GM12878 (cell line): Measurements from ENCODE around the gene ZBTB38. TPM values are rescaled to one million over a fixed set of nuclear protein-coding genes. Genes with fewer than 3 reads are reported as not detected.

ENCODE experiments used
- ASH2L ChIP-seq: fragments of 300-600, 200-600 bp; sonication (generic); IDR thresholded peaks from 2 replicates; pipeline ENCODE4 v1.6.1; 2017; ENCODE audit warnings: low read depth, mild to moderate bottlenecking, borderline replicate concordance
- BRCA1 ChIP-seq: IDR thresholded peaks from 2 replicates; pipeline ENCODE4 v1.6.1; 2011; ENCODE audit warnings: low read depth, low read length, improper control_type of control experiment
- IKZF2 ChIP-seq, 2 experiments: fragments of 450-650 bp; IDR thresholded peaks; 2 replicates each; pipeline ENCODE4 v1.6.1; 2017; ENCODE audit warnings: mild to moderate bottlenecking in 2 of 2, moderate library complexity in 2 of 2
- IRF3 ChIP-seq: fragments of 450-650 bp; IDR thresholded peaks from 2 replicates; pipeline ENCODE4 v1.6.1; 2014; ENCODE audit warnings: mild to moderate bottlenecking
- MEF2B ChIP-seq: fragments of 450-650 bp; IDR thresholded peaks from 2 replicates; pipeline ENCODE4 v1.6.1; 2018; ENCODE audit warnings: mild to moderate bottlenecking, moderate library complexity; ENCODE audit not compliant: partially characterized antibody, poor library complexity, severe bottlenecking
- MYB ChIP-seq: fragments of 150-350 bp; IDR thresholded peaks from 2 replicates; pipeline ENCODE4 v1.6.1; 2014; ENCODE audit warnings: mild to moderate bottlenecking, low read depth, low read length, borderline replicate concordance
- RFX5 ChIP-seq: IDR thresholded peaks from 2 replicates; pipeline ENCODE4 v1.6.1; 2011; ENCODE audit warnings: low read depth, low read length, improper control_type of control experiment
- SREBF1 ChIP-seq: IDR thresholded peaks from 2 replicates; pipeline ENCODE4 v1.6.1; 2012; ENCODE audit warnings: mild to moderate bottlenecking, low read length
- ZNF217 ChIP-seq: fragments of 450-650 bp; IDR thresholded peaks from 2 replicates; pipeline ENCODE4 v1.6.1; 2017; ENCODE audit warnings: antibody characterized with exemption, mild to moderate bottlenecking
- ZSCAN29 ChIP-seq: fragments of 450-650 bp; IDR thresholded peaks from 2 replicates; pipeline ENCODE4 v1.6.1; 2017; ENCODE audit warnings: mild to moderate bottlenecking, moderate library complexity
- polyA plus RNA-seq, 11 experiments: library from polyadenylated mRNA; depleted of rRNA in 4 of 11; unstranded in 6 of 11; stranded (reverse) in 5 of 11; fragments of >200 nt; fragmentation: Nextera tagmentation in 4 of 11; fragmentation: Illumina TruSeq in 1 of 11; extraction: Ambion mirVana in 4 of 11; extraction: Trizol in 1 of 11; gene quantifications; 1 replicate in 1 of 11; 2 replicates in 10 of 11; pipeline versions ENCODE4 v1.2.1 to v1.2.3, GENCODE V29; 2011 to 2016; ENCODE audit warnings: inconsistent platforms in 2 of 11, missing spikeins in 2 of 11, low read depth in 1 of 11
- total RNA-seq, 4 experiments: library from RNA; depleted of rRNA in 3 of 4; stranded (reverse); fragments of >200 nt in 3 of 4; fragmentation: Illumina TruSeq in 1 of 4; extraction: Trizol in 1 of 4; gene quantifications; 2 replicates each; pipeline versions ENCODE4 v1.2.1 to v1.2.3, GENCODE V29; 2013 to 2021
- TF ChIP-seq, protein P1 (sequence below): IDR thresholded peaks from 2 replicates; pipeline ENCODE4 v1.6.1; 2012; ENCODE audit warnings: improper control_type of control experiment, low read depth, low read length; ENCODE audit not compliant: insufficient replicate concordance
- TF ChIP-seq, protein P2 (sequence below): fragments of 450-650 bp; formaldehyde crosslinking; IDR thresholded peaks from 2 replicates; pipeline ENCODE4 v1.4.0; 2020; ENCODE audit warnings: mild to moderate bottlenecking, moderate library complexity
- TF ChIP-seq, protein P3 (sequence below): fragments of 150-350 bp; IDR thresholded peaks from 2 replicates; pipeline ENCODE4 v1.6.1; 2014; ENCODE audit warnings: mild to moderate bottlenecking, low read depth, low read length

The ZBTB38 gene
- total and polyA plus RNA-seq, 10 of the 15 experiments (the other 5 are each of a cell fraction or from before 2014, with no cell fraction given): 34.2 to 115 (median 88.6) TPM

DNA sequence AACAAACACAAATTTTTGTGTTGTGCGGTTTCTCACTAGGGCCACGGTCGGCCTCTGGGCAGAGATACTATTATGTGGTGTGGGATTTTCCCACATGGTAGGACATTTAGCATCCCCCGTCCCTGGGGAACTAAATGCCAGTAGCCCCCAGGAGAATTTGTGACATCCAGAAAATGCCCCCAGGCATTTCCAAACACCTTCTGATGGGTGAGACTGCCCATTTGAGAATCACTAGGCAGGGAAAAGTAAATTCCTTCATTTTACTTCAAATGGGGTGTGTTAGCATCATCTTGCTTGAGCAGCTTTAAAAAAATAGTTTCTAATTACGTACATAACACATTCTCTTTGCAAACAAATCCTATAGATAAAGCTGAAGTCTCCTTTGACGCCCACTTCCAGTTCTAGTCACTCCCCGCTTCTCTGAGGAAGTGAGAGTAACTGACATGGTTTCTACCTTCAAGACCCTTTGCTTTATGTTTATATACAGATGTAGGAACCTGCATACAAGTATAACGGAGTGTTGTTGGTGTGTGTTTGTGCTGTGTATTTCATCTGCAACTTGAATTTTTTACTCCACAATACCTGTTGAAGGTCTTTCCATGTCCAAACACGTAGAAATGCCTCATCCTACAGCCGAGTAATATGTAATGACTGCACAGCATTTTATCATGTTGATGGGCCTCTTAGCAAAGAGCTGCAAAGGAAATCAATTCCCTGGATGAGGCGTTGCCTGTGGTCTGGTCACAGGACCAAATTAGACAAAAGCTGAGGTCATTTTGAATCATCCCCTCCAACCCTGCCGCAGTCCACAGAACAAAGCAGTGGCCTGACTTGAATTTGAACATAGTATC is 31.4 kb upstream of the ZBTB38 start (continued):
- TF ChIP-seq, protein P1, sequence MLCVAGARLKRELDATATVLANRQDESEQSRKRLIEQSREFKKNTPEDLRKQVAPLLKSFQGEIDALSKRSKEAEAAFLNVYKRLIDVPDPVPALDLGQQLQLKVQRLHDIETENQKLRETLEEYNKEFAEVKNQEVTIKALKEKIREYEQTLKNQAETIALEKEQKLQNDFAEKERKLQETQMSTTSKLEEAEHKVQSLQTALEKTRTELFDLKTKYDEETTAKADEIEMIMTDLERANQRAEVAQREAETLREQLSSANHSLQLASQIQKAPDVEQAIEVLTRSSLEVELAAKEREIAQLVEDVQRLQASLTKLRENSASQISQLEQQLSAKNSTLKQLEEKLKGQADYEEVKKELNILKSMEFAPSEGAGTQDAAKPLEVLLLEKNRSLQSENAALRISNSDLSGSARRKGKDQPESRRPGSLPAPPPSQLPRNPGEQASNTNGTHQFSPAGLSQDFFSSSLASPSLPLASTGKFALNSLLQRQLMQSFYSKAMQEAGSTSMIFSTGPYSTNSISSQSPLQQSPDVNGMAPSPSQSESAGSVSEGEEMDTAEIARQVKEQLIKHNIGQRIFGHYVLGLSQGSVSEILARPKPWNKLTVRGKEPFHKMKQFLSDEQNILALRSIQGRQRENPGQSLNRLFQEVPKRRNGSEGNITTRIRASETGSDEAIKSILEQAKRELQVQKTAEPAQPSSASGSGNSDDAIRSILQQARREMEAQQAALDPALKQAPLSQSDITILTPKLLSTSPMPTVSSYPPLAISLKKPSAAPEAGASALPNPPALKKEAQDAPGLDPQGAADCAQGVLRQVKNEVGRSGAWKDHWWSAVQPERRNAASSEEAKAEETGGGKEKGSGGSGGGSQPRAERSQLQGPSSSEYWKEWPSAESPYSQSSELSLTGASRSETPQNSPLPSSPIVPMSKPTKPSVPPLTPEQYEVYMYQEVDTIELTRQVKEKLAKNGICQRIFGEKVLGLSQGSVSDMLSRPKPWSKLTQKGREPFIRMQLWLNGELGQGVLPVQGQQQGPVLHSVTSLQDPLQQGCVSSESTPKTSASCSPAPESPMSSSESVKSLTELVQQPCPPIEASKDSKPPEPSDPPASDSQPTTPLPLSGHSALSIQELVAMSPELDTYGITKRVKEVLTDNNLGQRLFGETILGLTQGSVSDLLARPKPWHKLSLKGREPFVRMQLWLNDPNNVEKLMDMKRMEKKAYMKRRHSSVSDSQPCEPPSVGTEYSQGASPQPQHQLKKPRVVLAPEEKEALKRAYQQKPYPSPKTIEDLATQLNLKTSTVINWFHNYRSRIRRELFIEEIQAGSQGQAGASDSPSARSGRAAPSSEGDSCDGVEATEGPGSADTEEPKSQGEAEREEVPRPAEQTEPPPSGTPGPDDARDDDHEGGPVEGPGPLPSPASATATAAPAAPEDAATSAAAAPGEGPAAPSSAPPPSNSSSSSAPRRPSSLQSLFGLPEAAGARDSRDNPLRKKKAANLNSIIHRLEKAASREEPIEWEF: peak; percentile 73
- TF ChIP-seq IKZF2 (IDR thresholded peaks at IDR 0.05) (peak; percentile 95), BRCA1 (no peak), ZNF217 (0 out of 2 replicates have a peak, but pooled peaks have one; percentile 8), ZSCAN29 (no peak), MEF2B (peak; percentile 99), MYB (no peak), SREBF1 (no peak), ASH2L (peak; percentile 84; the same call in 1 of the 2 replicates), RFX5 (no peak), IRF3 (no peak)
- TF ChIP-seq, protein P2, sequence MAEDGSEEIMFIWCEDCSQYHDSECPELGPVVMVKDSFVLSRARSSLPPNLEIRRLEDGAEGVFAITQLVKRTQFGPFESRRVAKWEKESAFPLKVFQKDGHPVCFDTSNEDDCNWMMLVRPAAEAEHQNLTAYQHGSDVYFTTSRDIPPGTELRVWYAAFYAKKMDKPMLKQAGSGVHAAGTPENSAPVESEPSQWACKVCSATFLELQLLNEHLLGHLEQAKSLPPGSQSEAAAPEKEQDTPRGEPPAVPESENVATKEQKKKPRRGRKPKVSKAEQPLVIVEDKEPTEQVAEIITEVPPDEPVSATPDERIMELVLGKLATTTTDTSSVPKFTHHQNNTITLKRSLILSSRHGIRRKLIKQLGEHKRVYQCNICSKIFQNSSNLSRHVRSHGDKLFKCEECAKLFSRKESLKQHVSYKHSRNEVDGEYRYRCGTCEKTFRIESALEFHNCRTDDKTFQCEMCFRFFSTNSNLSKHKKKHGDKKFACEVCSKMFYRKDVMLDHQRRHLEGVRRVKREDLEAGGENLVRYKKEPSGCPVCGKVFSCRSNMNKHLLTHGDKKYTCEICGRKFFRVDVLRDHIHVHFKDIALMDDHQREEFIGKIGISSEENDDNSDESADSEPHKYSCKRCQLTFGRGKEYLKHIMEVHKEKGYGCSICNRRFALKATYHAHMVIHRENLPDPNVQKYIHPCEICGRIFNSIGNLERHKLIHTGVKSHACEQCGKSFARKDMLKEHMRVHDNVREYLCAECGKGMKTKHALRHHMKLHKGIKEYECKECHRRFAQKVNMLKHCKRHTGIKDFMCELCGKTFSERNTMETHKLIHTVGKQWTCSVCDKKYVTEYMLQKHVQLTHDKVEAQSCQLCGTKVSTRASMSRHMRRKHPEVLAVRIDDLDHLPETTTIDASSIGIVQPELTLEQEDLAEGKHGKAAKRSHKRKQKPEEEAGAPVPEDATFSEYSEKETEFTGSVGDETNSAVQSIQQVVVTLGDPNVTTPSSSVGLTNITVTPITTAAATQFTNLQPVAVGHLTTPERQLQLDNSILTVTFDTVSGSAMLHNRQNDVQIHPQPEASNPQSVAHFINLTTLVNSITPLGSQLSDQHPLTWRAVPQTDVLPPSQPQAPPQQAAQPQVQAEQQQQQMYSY (CRISPR knock-in tag): no peak
- TF ChIP-seq, protein P3, sequence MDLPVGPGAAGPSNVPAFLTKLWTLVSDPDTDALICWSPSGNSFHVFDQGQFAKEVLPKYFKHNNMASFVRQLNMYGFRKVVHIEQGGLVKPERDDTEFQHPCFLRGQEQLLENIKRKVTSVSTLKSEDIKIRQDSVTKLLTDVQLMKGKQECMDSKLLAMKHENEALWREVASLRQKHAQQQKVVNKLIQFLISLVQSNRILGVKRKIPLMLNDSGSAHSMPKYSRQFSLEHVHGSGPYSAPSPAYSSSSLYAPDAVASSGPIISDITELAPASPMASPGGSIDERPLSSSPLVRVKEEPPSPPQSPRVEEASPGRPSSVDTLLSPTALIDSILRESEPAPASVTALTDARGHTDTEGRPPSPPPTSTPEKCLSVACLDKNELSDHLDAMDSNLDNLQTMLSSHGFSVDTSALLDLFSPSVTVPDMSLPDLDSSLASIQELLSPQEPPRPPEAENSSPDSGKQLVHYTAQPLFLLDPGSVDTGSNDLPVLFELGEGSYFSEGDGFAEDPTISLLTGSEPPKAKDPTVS: no peak
